GM19438 (cell line): ENCODE measurements around the gene ARHGAP42.
"Not testable (repeated sequence)": the region's sequence is repeated elsewhere in the genome, so short reads cannot be mapped to it uniquely, and the experiment has no call there.

Experiments used
- ATAC-seq: cut with Tn5 transposase; IDR thresholded peaks from one replicate; pipeline ENCODE4 v1.9.1; 2021; ENCODE audit warnings: low read depth; ENCODE audit not compliant: unreplicated experiment

The ARHGAP42 gene

DNA sequence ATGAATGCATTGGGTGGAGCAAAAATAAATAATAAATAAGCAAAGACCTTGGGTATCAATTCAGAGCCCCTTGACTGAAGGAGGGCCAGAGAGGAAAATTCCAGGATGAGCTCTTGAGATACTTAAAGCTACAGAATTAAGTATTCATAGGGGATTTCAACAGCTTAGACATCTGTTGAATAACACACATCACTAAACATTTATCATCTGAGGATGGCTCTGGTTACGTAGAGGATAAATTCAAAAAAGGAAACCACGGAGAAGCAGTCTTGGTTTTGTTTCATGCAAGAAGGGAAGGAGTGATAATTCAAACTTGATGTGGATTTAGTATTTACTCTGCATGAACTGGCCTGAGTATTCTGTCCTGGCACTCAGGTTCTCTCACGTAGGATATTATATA lies 29.8 kb downstream of the ARHGAP42 start:
- ATAC-seq = no peak

DNA sequence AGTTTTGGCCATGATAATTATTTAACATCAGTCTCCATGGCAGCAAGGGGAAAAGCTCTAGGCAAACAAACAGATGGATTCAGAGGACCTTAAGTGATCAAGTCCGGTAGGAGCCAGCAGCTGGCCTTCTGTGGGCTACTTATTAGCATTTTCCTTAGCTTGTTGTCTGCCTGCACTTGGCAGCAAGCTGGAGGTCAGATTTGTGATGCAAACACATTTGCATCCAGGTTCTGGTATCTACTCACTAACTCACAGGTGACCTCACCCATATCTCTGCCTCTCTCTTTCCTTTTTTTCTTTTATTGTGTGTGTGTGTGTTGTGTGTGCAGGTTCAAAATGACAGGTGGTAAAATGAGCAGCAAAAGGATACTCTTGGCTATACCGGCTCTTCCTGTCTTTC lies 32.3 kb downstream of the ARHGAP42 start:
- ATAC-seq = no peak

DNA sequence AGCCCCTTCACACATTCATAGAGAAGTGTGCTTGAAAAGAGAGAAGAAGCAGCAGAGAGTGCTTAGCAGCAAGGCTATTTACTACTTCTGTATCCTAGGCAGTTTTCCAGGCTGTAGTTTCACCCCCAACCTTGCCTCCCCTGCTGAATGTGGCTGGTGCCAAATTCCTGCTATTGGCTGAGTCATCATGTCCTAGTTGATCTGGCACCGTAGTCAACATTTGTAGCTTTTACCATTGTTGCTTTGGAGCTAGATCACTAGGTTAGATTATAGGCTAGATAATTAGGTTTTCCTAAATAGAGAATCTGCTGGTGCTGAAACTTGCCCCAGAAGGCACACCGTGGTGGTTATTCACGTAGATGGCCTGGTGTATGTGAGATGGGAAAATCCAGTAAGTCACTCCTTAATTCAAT lies 32.7 kb downstream of the ARHGAP42 start:
- ATAC-seq = no peak

DNA sequence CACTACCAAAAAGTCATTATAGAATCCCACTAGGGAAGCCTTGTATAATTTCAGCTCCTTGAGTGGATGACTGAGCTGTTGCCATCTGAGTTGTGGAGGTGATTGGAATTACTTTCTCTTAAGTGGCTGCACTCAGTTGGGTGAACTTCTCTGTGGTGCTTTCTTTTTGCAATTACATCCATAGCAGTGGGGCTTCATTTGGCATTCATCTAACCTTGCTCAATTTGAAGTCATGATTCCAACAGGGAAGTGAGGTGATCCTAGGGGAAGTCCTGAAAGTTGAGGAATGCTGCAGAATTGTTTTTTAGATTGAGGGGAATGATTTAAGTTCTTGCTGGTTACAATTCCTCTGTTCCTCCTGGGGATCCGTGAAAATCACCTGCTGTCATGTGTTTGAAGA lies 39.6 kb downstream of the ARHGAP42 start:
- no peak for ATAC-seq

DNA sequence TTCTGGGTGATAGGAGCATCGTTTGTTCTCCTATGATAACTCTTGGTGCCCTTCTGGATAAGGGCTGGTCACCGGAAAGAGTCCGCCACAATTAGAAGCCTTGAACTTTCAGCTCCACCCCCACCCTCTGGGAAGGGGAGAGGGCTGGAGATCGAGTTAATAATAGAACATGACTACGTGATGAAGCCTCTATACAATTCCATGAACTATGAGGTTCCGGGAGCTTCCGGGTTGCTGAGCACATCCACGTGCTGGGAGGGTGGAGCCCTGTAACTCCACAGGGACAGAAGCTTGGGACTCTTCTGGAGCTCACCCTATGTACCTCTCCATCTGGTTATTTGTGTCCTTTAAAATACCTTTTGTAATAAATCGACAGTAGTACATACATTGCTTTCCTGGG lies 40.3 kb downstream of the ARHGAP42 start:
- no peak for ATAC-seq

DNA sequence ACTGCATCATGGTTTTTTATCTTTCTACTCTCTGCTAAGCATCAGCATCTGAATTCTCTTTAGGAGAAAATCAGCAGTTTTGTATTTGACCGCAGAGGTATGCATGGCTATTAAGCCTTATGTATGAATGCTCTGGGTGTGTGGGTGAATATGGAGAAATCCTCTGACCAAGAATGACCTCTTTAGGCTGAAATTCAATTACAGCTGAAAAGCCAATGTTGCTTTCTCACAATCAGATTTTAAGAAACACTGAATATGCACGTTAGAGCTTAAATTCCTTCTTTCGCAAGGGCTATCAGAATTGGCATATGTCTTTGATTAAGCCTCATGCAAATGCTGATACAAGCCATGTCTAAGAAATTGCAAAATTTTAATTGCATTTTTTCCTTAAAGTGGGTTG lies 43.2 kb downstream of the ARHGAP42 start:
- no peak for ATAC-seq

DNA sequence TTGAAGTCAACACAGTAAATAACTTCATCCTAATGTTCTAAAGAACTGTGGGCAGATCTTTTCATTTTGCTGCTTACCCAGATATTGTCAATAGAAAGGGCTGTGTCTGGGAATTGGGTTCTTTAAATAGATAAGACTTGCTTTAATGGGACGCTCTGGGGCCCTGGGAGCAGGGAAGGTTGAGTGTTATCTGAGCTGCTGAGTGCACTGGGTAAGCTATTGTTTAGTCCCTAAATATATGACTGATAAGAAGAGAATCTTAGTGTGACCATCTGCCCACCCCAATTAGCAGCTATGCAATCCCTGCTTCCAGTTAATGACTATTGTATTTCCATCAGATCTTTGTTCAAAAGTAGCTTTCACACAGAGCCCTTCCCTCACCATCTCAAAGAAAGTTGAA lies 44.4 kb downstream of the ARHGAP42 start:
- ATAC-seq = no peak

DNA sequence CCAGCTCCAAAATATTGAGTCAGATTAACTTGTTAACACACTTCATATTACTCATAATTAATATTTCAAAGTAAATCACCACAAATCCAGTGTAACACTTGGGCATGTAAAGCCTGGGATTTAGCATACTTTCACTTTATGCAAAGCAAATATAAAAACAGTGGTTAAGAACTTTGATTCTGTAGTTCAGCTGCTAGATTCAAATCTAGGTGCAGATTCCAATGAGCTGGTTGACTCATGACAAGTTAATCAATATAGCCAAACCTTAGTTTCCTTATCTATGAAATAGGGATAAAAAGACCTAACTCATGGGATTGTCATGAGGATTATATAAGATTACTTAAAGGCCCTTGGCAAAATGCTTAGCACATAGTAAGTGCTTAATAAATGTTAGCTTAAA lies 45.9 kb downstream of the ARHGAP42 start:
- no peak for ATAC-seq

DNA sequence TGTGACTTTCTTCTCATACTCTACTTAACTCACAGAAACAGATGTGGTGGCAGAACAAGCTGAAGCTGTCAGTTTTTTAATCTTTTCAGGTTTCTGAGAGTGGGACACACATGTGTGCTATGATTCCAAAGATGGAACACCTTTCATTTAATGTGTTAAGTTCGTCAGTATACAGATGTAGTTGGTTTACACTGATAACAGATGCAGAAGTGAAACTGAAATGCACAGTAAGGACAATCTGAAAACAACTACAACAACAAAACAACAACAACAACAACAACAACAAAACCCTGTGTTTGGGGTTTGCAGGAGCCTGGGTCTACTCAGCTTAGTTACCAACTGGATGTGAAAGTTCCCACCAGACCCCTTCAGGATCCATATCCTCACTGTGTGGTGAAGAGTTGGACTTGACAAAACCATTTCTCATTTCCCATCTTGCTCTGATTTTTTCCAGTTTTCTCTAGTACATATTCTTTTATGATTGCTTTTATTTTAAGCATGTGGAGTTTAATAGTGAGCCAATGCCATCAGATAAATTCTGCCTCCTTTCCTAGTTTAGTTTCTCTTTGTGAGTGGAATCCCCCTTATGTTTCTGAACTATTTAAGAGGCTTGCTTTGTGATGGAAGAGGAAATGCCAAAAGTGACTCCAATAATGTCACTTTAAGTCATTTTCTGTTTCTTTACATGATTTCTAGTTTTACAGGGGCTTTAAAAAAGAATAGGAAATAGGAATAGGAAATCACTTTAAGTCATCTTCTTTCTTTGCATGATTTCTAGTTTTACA lies 47.8 kb downstream of the ARHGAP42 start:
- ATAC-seq = no peak

DNA sequence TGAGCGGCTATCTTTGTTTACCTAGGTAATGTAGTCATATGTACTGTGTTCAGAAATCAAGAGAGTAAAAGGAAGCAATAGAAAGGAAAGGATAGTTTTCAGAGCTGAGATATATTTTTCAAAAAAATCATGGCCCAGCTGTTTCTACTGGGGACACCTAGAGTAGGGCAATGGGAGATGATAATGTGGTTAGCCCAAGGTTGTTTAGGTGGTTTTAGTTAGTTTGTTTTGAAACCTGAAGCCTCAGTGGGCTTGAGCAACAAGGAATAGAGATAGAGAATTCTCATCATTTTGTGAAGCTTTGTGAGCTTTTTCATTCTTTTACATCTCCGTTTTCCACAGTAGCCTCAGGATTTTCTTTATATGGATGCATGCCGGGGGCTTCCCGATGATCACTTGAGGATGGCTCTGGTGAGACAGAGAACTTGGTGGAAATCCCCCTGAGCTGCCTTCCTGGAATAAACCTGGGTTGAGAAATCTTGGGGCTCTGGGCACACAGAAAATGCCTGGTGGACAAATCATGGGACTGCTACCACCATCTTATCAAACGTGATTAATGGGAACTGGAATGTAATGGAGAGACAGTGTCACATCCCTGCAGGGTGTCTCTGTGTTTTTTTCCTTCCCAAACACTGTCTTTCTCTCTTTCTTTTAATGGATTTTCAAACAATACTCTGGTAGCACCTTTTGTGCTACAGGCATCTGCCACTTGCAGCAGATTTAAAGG lies 49.0 kb downstream of the ARHGAP42 start:
- ATAC-seq = no peak

DNA sequence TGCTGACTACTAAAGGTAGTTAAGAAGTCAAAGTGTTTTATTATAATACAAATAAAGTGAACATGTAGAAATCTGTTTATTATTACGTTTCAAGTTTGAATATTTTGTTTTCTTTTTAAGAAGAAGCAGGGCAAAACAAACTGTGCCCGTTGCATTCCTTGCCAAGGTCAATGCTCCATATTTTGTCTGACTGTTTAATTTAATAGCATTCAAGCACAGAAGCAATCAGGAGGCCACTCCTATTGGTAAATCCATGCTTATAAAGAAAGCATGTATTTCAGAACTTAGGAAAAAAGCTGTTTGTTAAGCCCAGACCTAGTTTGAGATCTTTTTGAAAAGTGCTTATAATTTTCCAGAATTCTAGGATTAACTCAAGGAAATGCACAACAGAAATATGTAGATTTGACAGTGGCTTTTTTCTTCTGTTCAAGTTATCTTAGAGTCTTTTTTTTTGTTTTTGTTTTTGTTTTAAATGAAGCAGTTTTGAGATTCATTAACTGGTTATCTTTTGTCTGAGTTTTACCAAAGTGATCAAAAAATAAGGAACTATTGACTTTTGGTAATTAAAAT lies 51.7 kb downstream of the ARHGAP42 start:
- ATAC-seq = no peak

DNA sequence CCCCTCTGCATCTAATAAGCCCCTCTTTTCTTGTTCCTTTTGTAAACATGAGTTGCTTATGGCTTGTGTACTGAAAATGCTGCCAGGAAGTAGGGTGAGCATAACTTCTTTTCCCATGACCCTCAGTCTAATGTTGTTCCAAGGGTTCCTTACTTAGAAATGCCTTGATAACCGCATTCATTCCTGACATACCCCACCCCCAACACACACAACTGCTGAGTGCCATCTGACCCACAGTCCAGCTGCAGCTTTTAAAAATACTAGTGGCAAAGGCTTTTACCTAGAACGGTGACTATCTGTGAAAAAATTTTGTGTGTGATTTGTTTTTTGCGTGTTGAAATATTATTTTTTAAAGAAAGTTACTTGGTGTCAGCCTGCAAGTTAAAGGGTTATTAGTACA lies 52.6 kb downstream of the ARHGAP42 start:
- no peak for ATAC-seq

DNA sequence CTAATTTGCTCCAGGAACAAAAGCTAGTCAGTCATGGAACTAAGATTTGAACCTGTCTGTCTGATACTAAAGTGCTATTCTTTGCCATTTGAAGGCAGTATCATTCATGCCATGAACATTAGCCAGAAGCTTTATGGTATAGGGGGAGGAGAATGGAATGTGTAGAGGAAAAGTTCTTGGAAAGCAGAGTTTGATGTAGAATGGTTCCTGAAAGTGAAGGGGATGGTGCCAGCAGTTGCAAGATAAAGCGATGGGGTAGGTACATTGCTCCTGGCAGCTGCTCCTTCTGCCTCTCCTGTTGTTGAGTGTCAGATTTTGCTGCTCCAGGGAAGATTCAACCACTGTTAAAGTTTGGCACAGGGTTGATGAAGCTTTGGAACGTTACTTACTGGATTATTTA lies 53.4 kb downstream of the ARHGAP42 start:
- ATAC-seq = no peak

DNA sequence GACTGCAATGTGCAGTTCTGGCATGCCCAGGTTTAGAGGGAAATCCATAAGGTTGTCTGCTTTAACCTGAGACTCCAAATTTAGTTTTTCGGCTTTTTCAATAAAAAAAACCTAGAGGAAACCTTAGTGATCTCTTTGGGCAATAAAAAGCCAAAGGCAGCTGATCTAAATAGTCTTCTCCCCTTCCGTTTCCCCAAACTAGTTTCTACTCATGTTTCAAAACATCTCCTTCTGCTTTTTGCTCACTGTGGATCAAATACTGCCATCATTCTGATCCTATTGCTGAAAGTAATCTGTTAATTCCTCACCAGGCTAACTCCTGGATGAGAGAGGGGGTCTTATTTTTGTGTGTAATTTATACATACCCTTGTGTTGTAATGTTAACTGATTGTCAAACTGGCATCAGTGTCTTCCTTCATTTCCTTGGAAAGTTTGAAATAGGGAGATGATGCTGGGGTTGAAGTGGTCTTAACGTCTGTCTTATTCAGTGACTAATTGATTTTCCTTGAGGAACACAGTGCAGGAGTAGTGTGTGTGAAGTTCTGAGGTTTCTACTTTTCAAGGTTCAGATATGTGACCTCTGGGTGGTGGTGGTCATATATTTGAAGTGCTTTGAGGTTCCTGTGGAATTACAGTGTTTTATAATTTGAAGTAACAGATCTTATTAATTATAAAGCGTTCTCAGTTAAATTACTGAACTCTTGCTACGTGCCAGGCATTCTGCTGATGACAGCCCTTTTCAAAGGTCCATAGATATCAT lies 55.0 kb downstream of the ARHGAP42 start:
- no peak for ATAC-seq

DNA sequence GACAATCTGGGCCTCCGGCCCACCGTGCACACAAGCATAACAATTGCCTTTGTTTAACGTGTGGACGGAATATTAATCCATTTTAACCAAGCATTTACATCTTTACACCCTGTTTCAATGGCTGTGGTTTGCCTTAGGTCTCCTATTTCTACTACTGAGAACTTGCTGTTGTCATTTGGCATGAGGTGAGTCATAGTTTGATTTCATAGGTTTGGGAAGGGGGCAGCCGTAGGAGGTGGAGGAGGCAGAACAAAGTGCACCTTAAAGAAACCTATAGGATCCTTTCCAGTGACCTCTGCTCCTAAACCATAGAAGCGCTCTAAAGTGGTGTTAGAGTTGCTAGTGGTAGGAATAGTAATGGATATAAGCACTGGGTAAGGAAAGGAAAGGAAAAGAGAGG lies 59.4 kb downstream of the ARHGAP42 start:
- ATAC-seq = no peak

DNA sequence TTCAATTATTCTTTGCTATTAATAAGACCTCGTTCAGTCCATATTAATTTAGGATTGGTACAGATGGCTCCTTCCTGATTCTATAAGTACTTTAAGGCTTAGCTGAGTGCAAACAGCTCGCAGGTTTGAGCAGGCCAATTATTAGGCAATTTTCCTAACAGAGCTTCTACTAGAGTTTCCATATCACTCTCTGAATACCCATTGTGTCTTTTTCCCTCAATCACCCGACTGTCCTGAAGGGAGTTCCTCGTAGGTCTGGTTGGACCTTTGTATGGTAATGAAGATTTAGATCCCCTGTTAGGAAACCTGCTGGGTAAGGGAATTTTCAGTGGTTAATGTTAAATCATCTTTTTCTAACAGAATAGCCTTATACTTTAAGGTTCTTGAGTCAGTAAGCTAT lies 61.1 kb downstream of the ARHGAP42 start:
- no peak for ATAC-seq

DNA sequence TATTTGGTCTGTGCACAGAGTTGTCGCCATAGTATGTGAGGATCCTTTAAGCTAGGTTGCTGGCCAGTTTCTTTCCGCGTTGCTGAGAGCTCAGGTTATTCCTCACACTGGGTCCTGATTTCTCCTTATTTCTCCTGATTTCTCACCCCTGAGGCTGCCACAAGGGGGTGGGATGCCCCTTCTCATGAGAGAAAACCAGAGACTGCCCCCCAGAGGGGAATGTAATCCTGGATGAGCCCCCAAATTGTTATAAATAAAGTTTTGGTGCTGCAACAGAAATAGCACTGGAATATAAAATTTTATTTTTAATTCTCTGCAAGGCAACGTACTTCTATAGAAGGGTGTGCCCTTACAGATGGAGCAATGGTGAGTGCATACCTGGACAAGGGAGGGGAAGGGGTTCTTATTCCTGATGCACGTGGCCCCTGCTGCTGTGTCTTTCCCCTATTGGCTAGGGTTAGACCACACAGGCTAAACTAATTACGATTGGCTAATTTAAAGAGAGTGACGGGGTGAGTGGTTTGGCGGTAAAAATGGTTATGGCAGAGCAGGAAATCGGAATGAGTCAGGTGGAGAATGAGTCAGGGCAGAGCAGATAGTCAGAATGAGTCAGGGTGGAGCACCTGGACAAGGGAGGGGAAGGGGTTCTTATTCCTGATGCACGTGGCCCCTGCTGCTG lies 62.9 kb downstream of the ARHGAP42 start:
- not testable (repeated sequence) for ATAC-seq

DNA sequence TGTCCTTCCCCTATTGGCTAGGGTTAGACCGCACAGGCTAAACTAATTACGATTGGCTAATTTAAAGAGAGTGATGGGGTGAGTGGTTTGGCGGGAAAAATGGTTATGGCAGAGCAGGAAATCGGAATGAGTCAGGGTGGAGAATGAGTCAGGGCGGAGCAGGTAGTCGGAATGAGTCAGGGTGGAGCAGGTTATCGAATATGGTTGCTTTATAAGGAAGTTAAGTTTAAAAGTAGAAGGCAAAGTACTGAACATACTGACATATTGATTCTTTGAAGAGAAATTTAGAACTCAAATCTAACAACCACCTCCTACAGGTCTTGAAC lies 63.4 kb downstream of the ARHGAP42 start:
- ATAC-seq = not testable (repeated sequence)

DNA sequence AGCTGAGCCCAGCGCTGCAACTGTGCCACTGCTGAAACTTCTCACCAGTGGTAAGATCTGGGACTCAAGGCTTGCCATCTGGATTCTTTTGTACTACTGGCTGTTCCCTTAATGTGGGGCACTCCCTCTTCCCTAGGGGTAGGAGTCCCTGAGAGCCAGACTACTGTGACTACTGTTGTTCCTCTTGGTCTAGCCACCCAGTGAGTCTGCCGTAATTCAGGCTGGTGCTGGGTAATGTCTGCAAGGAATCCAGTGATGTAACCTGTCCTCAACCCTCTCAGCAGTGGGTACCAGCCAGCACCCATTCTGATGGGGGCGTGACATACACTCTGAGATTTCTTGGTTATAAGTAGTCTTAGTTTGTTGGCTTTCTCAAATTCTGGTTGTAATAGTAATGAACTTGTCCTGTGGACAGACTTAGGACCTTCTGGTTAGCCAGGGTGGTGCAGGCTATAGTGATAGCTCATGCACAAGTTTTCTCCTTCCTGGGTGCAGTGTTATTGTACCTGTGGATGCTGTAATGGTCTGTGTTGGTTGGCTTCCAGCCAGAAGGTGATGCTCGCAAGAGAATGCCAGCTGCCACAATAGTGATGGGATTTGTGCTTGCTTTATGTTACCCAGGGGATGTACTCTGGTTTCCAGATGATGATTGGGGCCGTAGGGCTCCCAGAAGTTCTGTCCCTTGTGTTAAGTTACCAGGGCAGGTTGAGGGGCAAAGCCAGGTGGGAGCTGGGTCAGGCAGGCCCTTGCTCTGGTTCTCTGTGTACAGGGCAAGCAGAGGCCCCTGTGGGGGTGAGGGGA lies 65.5 kb downstream of the ARHGAP42 start:
- no peak for ATAC-seq

DNA sequence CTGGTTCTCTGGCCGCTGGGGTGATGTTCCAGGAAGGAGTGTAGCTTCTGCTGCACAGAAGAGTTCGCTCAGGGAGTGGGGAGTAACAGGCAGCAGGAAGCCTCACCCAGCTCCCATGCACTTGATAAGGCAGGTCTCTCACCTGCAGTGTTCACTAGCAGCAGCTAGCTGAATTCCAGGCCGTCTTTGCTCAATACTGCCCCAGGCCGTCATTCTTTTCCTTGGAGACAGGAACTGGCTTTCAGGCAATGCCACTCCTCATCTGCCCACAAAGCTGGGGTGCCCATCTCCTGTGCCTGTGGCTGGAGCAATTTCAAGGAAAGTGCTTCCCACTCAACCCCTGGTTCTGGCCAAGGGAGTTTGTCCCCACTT lies 66.1 kb downstream of the ARHGAP42 start:
- ATAC-seq = no peak
